ENCODE data around the gene COL20A1. TPM values are rescaled to one million over a fixed set of nuclear protein-coding genes. Genes with fewer than 3 reads are reported as not detected.

Gene COL20A1
- total and polyA plus RNA-seq, 4 donors: 0.06 to 0.09 TPM; not detected in 2

- peaks cover 0 to 3% (median 0%) of the 10 kb centered on the region in 4 donors for H3K9me3 ChIP-seq (ENCODE audit: control insufficient read depth in 4 of 4, insufficient read depth in 3 of 4, low read length in 3 of 4)
- H3K4me1 ChIP-seq (ENCODE audit: control insufficient read depth in 5 of 5, insufficient read depth in 5 of 5, low read length in 5 of 5): peaks cover 0 to 34% (median 9%) of the 10 kb centered on the region in 5 donors
- 0 to 1% methylated on average over 75 to 89 of the region's 89 CpGs for WGBS, 2 donors
- peaks cover 0 to 27% (median 16%) of the 10 kb centered on the region in 3 donors for H3K27me3 ChIP-seq (ENCODE audit: control insufficient read depth in 3 of 3, insufficient read depth in 3 of 3, low read length in 2 of 3)
- H3K27ac ChIP-seq (ENCODE audit: low read depth in 1 of 2, low read length in 1 of 2): no peak overlapping the region
- no peaks in the 10 kb centered on the region for H3K36me3 ChIP-seq (ENCODE audit: control insufficient read depth in 4 of 4, insufficient read depth in 4 of 4, low read length in 4 of 4)
- ATAC-seq (ENCODE audit: insufficient read depth, low FRiP score) (no peak), DNase-seq (peak; percentile 69 to 81 (median 73))
- H3K4me3 ChIP-seq: no peak overlapping the region
- TF ChIP-seq CTCF (IDR thresholded peaks at IDR 0.05; ENCODE audit: control extremely low read depth, extremely low read depth): no peak
- H3K9ac ChIP-seq (ENCODE audit: insufficient read depth in 1 of 2, low read length in 2 of 2): no peak overlapping the region
Measured at GRCh38 chr20:63253438-63254231, 39.4 kb upstream of the COL20A1 start.

- 1 to 3% methylated on average over 21 to 46 of the region's 46 CpGs for WGBS, 2 donors
- DNase-seq (no peak), ATAC-seq (ENCODE audit: insufficient read depth, low FRiP score) (no peak)
- Histone ChIP-seq H3K9me3 (ENCODE audit: control insufficient read depth in 4 of 4, insufficient read depth in 3 of 4, low read length in 3 of 4) (peaks cover 0 to 3% (median 0%) of the 10 kb centered on the region in 4 donors), H3K9ac (ENCODE audit: insufficient read depth in 1 of 2, low read length in 2 of 2) (no peak within 1 kb of the TSS), H3K36me3 (ENCODE audit: control insufficient read depth in 4 of 4, insufficient read depth in 4 of 4, low read length in 4 of 4) (no peaks in the 10 kb centered on the region), H3K4me1 (ENCODE audit: control insufficient read depth in 5 of 5, insufficient read depth in 5 of 5, low read length in 5 of 5) (peaks cover 0 to 40% (median 9%) of the 10 kb centered on the region in 5 donors), H3K4me3 (no peak within 1 kb of the TSS), H3K27ac (ENCODE audit: low read depth in 1 of 2, low read length in 1 of 2) (no peak within 1 kb of the TSS), H3K27me3 (ENCODE audit: control insufficient read depth in 3 of 3, insufficient read depth in 3 of 3, low read length in 2 of 3) (peaks cover 0 to 27% (median 14%) of the 10 kb centered on the region in 3 donors)
- TF ChIP-seq CTCF (IDR thresholded peaks at IDR 0.05; ENCODE audit: control extremely low read depth, extremely low read depth): no peak
Measured at GRCh38 chr20:63254232-63254605, 38.8 kb upstream of the COL20A1 start, which contains the start of gene NKAIN4. NKAIN4 (minus strand) TSS chr20:63254463; CDS start chr20:63254450, 13 bp downstream.

- WGBS, 2 donors: 8% methylated on average over 44 to 56 of the region's 56 CpGs
- H3K4me3 ChIP-seq: no peak overlapping the region
- DNase-seq (peak; percentile 52 to 80 (median 62)), ATAC-seq (ENCODE audit: insufficient read depth, low FRiP score) (no peak)
- no peaks in the 10 kb centered on the region for H3K36me3 ChIP-seq (ENCODE audit: control insufficient read depth in 4 of 4, insufficient read depth in 4 of 4, low read length in 4 of 4)
- H3K9ac ChIP-seq (ENCODE audit: insufficient read depth in 1 of 2, low read length in 2 of 2): no peak overlapping the region
- peaks cover 0 to 27% (median 12%) of the 10 kb centered on the region in 3 donors for H3K27me3 ChIP-seq (ENCODE audit: control insufficient read depth in 3 of 3, insufficient read depth in 3 of 3, low read length in 2 of 3)
- peaks cover 0 to 46% (median 9%) of the 10 kb centered on the region in 5 donors for H3K4me1 ChIP-seq (ENCODE audit: control insufficient read depth in 5 of 5, insufficient read depth in 5 of 5, low read length in 5 of 5)
- H3K9me3 ChIP-seq (ENCODE audit: control insufficient read depth in 4 of 4, insufficient read depth in 3 of 4, low read length in 3 of 4): peaks cover 0 to 3% (median 0%) of the 10 kb centered on the region in 4 donors
- no peak for TF ChIP-seq CTCF (IDR thresholded peaks at IDR 0.05; ENCODE audit: control extremely low read depth, extremely low read depth)
- H3K27ac ChIP-seq (ENCODE audit: low read depth in 1 of 2, low read length in 1 of 2): no peak overlapping the region
Measured at GRCh38 chr20:63254606-63255384, 38.2 kb upstream of the COL20A1 start.
